ENCODE data around the gene LRP4.

DNA sequence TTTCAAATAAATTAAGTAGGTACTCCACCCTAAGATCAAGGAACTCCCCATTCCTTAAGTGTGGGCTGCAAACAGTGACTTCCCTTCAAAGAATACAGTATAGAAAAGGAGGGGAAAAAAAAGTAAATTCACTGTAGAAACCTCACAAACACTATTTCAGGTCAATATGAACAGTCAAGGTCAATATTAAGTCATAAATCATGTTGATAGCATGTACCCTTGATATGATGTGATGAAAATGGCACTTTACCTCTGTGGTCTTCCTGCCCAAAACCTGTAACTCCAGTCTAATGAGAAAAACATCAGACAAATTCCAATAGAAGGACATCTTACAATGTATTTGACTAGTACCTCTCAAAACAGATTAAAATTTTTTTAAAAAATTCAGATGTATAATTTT, 80.5 kb downstream of the LRP4 start:
- no peak for TF ChIP-seq ZC3H10 (CRISPR knock-in tag; IDR thresholded peaks at IDR 0.05)
- no peak for TF ChIP-seq ZNF8 (CRISPR knock-in tag; IDR thresholded peaks at IDR 0.05)
